Measurements from ENCODE around the gene MBNL1.

DNA sequence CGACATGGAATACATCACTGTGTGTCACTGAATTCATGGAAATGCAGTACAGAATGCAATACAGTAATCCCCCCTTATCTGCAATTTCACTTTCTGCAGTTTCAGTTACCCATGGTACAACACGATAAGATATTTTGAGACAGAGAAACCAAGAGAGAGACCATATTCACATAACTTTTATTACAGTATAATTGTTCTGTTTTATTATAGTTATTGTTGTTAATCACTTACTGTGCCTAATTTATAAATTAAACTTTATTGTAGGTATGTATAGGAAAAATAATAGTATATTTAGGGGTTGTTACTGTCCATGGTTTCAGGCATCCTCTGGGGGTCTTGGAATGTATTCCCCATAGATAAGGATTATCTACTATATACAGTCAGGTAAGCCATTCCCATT, 61.8 kb downstream of the MBNL1 start:
- TF ChIP-seq, protein P1, sequence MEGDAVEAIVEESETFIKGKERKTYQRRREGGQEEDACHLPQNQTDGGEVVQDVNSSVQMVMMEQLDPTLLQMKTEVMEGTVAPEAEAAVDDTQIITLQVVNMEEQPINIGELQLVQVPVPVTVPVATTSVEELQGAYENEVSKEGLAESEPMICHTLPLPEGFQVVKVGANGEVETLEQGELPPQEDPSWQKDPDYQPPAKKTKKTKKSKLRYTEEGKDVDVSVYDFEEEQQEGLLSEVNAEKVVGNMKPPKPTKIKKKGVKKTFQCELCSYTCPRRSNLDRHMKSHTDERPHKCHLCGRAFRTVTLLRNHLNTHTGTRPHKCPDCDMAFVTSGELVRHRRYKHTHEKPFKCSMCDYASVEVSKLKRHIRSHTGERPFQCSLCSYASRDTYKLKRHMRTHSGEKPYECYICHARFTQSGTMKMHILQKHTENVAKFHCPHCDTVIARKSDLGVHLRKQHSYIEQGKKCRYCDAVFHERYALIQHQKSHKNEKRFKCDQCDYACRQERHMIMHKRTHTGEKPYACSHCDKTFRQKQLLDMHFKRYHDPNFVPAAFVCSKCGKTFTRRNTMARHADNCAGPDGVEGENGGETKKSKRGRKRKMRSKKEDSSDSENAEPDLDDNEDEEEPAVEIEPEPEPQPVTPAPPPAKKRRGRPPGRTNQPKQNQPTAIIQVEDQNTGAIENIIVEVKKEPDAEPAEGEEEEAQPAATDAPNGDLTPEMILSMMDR (IDR thresholded peaks at IDR 0.05): no peak
- TF ChIP-seq EP300 (IDR thresholded peaks at IDR 0.05): no peak
